CD14-positive monocyte (primary cell): ENCODE results near the gene ROBO1. TPM values are rescaled to one million over a fixed set of nuclear protein-coding genes. Genes with fewer than 3 reads are reported as not detected.

Source experiments
- DNase-seq, 3 donors: peaks; one replicate each; pipeline ENCODE4 v3.0.0-alpha.2; 2011 to 2022
- H2AFZ ChIP-seq: 2 replicates; pipeline ENCODE4 v1.6.0; 2012; ENCODE audit warnings: mild to moderate bottlenecking, low read depth, low read length, inconsistent platforms; ENCODE audit not compliant: insufficient read depth, poor library complexity, severe bottlenecking
- H3K27ac ChIP-seq, 2 donors: 1 replicate in 1 of 2; 2 replicates in 1 of 2; pipeline ENCODE4 v1.5.1; 2012 to 2013; ENCODE audit warnings: low read length in 2 of 2, control low read depth in 1 of 2, inconsistent platforms in 1 of 2, low read depth in 1 of 2, mild to moderate bottlenecking in 1 of 2
- H3K27me3 ChIP-seq, 2 donors: one replicate each; pipeline versions ENCODE4 v1.6.0 to v1.6.1; 2011 to 2013; ENCODE audit warnings: low read length in 2 of 2; ENCODE audit not compliant: control insufficient read depth in 2 of 2, insufficient read depth in 2 of 2
- H3K36me3 ChIP-seq, 2 donors: replicated peaks in 1 of 2; 1 replicate in 1 of 2; 2 replicates in 1 of 2; pipeline versions ENCODE4 v1.5.1 to v1.6.1; 2012 to 2013; ENCODE audit warnings: low read length in 2 of 2, control low read depth in 1 of 2, inconsistent platforms in 1 of 2, mild to moderate bottlenecking in 1 of 2; ENCODE audit not compliant: insufficient read depth in 2 of 2, control insufficient read depth in 1 of 2
- H3K4me1 ChIP-seq, 2 donors: 1 replicate in 1 of 2; 2 replicates in 1 of 2; pipeline versions ENCODE4 v1.5.1 to v1.6.1; 2012 to 2013; ENCODE audit warnings: low read length in 2 of 2, control low read depth in 1 of 2, inconsistent platforms in 1 of 2, mild to moderate bottlenecking in 1 of 2, moderate library complexity in 1 of 2; ENCODE audit not compliant: insufficient read depth in 2 of 2, control insufficient read depth in 1 of 2
- H3K4me2 ChIP-seq: replicated peaks from 2 replicates; pipeline ENCODE3; 2012; ENCODE audit warnings: low read length, moderate library complexity, mild to moderate bottlenecking; ENCODE audit not compliant: poor library complexity, severe bottlenecking; ENCODE audit errors: extremely low read depth
- H3K4me3 ChIP-seq, 3 experiments: fragments of 200-600 bp in 1 of 3; sonication (generic) in 1 of 3; replicated peaks in 1 of 3; 1 replicate in 2 of 3; 2 replicates in 1 of 3; pipeline ENCODE4 v1.5.1; 2011 to 2013; ENCODE audit warnings: low read length in 3 of 3, mild to moderate bottlenecking in 3 of 3, control low read depth in 2 of 3, low read depth in 2 of 3, inconsistent platforms in 1 of 3, moderate library complexity in 1 of 3
- H3K79me2 ChIP-seq: 2 replicates; pipeline ENCODE4 v1.6.0; 2012; ENCODE audit warnings: mild to moderate bottlenecking, control low read depth, inconsistent platforms, low read length, moderate library complexity; ENCODE audit not compliant: insufficient read depth
- H3K9ac ChIP-seq: 2 replicates; pipeline ENCODE4 v1.6.0; 2017; ENCODE audit warnings: low read length, mild to moderate bottlenecking; ENCODE audit not compliant: insufficient read depth, poor library complexity, severe bottlenecking
- H3K9me3 ChIP-seq, 2 donors: replicated peaks in 1 of 2; 1 replicate in 1 of 2; 2 replicates in 1 of 2; pipeline versions ENCODE4 v1.5.1 to v1.6.1; 2012 to 2013; ENCODE audit warnings: low read length in 2 of 2, control low read depth in 1 of 2; ENCODE audit not compliant: control insufficient read depth in 1 of 2, insufficient read depth in 1 of 2
- H4K20me1 ChIP-seq: 2 replicates; pipeline ENCODE4 v1.6.0; 2012; ENCODE audit warnings: mild to moderate bottlenecking, low read length, control low read depth, moderate library complexity; ENCODE audit not compliant: insufficient read depth
- H3K27ac Mint-ChIP-seq, 7 donors: one replicate each; pipeline ENCODE4 v1.8.0; 2020; ENCODE audit warnings: mild to moderate bottlenecking in 7 of 7, mixed read lengths in 7 of 7, moderate library complexity in 6 of 7, inconsistent platforms in 2 of 7
- H3K27me3 Mint-ChIP-seq, 3 donors: one replicate each; pipeline ENCODE4 v1.8.0; 2021 to 2022; ENCODE audit warnings: low read depth in 3 of 3, mild to moderate bottlenecking in 3 of 3, mixed read lengths in 3 of 3, moderate library complexity in 3 of 3, inconsistent platforms in 1 of 3
- H3K36me3 Mint-ChIP-seq, 2 donors: one replicate each; pipeline ENCODE4 v1.8.0; 2020; ENCODE audit warnings: mixed read lengths in 2 of 2, inconsistent platforms in 1 of 2, mild to moderate bottlenecking in 1 of 2
- H3K4me1 Mint-ChIP-seq: one replicate; pipeline ENCODE4 v1.8.0; 2020; ENCODE audit warnings: mild to moderate bottlenecking, mixed read lengths
- H3K4me3 Mint-ChIP-seq, 2 donors: one replicate each; pipeline ENCODE4 v1.8.0; 2020; ENCODE audit warnings: mild to moderate bottlenecking in 2 of 2, mixed read lengths in 2 of 2, moderate library complexity in 1 of 2
- H3K9me3 Mint-ChIP-seq, 7 donors: one replicate each; pipeline ENCODE4 v1.8.0; 2020 to 2022; ENCODE audit warnings: mixed read lengths in 7 of 7, mild to moderate bottlenecking in 6 of 7, moderate library complexity in 6 of 7, inconsistent platforms in 2 of 7
- WGBS: methylation state at CpG from one replicate; pipeline ENCODE4 v1.1.5; 2013; ENCODE audit warnings: missing lambda C conversion rate; ENCODE audit not compliant: insufficient coverage; 5-methylcytosine and 5-hydroxymethylcytosine counted together
- intact Hi-C, 2 donors: fragments of 100-400 bp; cut with micrococcal nuclease; formaldehyde crosslinking; loops; one replicate each; pipeline versions ENCODE4 v1.15.0 to v1.15.1; 2023
- polyA plus RNA-seq, 3 donors: library from polyadenylated mRNA; depleted of rRNA in 1 of 3; unstranded in 2 of 3; stranded (reverse) in 1 of 3; fragments of 300-500 nt in 2 of 3; fragments of >200 nt in 1 of 3; fragmentation: Illumina TruSeq in 2 of 3; gene quantifications; 1 replicate in 2 of 3; 2 replicates in 1 of 3; pipeline ENCODE4 v1.2.3, GENCODE V29; 2012 to 2021
- TF ChIP-seq, protein P1 (sequence below): fragments of 200-600 bp; IDR thresholded peaks from one replicate; pipeline ENCODE4 v1.8.0; 2022; ENCODE audit warnings: antibody characterized with exemption, mild to moderate bottlenecking

The ROBO1 gene
- polyA plus RNA-seq, 3 donors = 0.09 to 0.10 TPM; not detected in 1

DNA sequence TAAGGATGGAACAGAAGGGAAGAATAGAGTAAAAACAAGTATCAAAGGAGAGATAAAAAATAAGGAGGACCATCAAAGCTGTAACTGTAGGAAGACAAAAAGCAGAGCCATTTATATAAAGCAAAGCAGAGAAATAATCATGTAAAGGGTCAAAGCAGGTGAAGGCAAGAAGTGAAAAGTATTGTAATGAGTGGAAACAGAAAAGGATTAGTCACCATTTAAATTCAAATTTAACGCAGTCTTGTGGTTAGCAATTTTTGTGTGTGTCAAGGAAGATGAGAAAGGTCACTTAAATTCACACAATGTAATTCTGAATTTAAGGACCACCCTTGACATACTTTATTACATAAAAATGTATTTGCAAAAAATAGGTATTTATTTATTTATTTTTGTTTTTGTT is 567.8 kb downstream of the ROBO1 start:
- Mint-ChIP-seq H3K4me3 (no peak overlapping the region), H3K4me1 (no peaks in the 10 kb centered on the region), H3K27ac (no peak overlapping the region), H3K27me3 (no peaks in the 10 kb centered on the region), H3K9me3 (peaks cover 0 to 9% (median 4%) of the 10 kb centered on the region in 7 donors), H3K36me3 (no peaks in the 10 kb centered on the region)
- no peak overlapping the region for H2AFZ ChIP-seq
- no CpG with 5 or more reads among the region's 1 CpG for WGBS
- H3K79me2 ChIP-seq = no peaks in the 10 kb centered on the region
- H3K9ac ChIP-seq = no peak overlapping the region
- no peak overlapping the region for H3K4me3 ChIP-seq
- TF ChIP-seq, protein P1, sequence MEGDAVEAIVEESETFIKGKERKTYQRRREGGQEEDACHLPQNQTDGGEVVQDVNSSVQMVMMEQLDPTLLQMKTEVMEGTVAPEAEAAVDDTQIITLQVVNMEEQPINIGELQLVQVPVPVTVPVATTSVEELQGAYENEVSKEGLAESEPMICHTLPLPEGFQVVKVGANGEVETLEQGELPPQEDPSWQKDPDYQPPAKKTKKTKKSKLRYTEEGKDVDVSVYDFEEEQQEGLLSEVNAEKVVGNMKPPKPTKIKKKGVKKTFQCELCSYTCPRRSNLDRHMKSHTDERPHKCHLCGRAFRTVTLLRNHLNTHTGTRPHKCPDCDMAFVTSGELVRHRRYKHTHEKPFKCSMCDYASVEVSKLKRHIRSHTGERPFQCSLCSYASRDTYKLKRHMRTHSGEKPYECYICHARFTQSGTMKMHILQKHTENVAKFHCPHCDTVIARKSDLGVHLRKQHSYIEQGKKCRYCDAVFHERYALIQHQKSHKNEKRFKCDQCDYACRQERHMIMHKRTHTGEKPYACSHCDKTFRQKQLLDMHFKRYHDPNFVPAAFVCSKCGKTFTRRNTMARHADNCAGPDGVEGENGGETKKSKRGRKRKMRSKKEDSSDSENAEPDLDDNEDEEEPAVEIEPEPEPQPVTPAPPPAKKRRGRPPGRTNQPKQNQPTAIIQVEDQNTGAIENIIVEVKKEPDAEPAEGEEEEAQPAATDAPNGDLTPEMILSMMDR = no peak
- no peak overlapping the region for H3K27ac ChIP-seq
- H3K9me3 ChIP-seq = peaks cover 0 to 2% of the 10 kb centered on the region in 2 donors
- H3K36me3 ChIP-seq = no peaks in the 10 kb centered on the region
- no peaks in the 10 kb centered on the region for H3K27me3 ChIP-seq
- no peak overlapping the region for H3K4me2 ChIP-seq
- no peaks in the 10 kb centered on the region for H3K4me1 ChIP-seq
- H4K20me1 ChIP-seq = no peaks in the 10 kb centered on the region
- intact Hi-C loops = no loop called here
- DNase-seq = no peak

DNA sequence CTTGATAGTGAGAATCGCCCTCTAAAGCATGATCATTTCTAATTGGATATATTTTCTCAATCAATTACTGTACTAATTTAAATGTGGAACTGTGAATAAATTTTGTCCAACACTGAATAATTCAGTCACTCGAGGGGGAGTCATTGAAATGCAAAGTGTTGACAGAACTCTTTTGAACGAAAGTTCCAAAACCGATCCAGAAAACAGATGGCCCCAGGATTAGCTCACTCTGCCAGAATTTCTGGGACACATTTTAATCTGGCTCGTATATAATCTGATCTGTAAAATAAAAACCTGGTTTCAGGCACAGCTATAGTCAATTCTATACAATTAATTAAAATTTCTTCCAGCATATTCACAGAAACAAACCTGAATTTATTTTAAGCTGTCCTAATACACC is 580.4 kb downstream of the ROBO1 start:
- intact Hi-C loops = no loop called here
- DNase-seq = no peak
- no peak overlapping the region for H2AFZ ChIP-seq
- H3K9ac ChIP-seq = no peak overlapping the region
- H4K20me1 ChIP-seq = no peaks in the 10 kb centered on the region
- no peak overlapping the region for H3K27ac ChIP-seq
- WGBS = 100% methylated on average over 1 of the region's 5 CpGs
- Mint-ChIP-seq H3K9me3 (peaks cover 0 to 2% (median 0%) of the 10 kb centered on the region in 7 donors), H3K36me3 (no peaks in the 10 kb centered on the region), H3K4me1 (no peaks in the 10 kb centered on the region), H3K27me3 (peaks cover 0 to under 1% (median 0%) of the 10 kb centered on the region in 3 donors), H3K27ac (no peak overlapping the region), H3K4me3 (no peak overlapping the region)
- no peaks in the 10 kb centered on the region for H3K4me1 ChIP-seq
- no peaks in the 10 kb centered on the region for H3K9me3 ChIP-seq
- TF ChIP-seq, protein P1 = no peak
- H3K4me2 ChIP-seq = no peak overlapping the region
- H3K27me3 ChIP-seq = no peaks in the 10 kb centered on the region
- no peak overlapping the region for H3K4me3 ChIP-seq
- no peaks in the 10 kb centered on the region for H3K36me3 ChIP-seq
- no peaks in the 10 kb centered on the region for H3K79me2 ChIP-seq
